Measurements from ENCODE around the gene GRID1. TPM values are rescaled to one million over a fixed set of nuclear protein-coding genes. Genes with fewer than 3 reads are reported as not detected.

The GRID1 gene
- total RNA-seq, 3 donors from 2014 or later = 2.3 to 8.5 (median 5.9) TPM

DNA sequence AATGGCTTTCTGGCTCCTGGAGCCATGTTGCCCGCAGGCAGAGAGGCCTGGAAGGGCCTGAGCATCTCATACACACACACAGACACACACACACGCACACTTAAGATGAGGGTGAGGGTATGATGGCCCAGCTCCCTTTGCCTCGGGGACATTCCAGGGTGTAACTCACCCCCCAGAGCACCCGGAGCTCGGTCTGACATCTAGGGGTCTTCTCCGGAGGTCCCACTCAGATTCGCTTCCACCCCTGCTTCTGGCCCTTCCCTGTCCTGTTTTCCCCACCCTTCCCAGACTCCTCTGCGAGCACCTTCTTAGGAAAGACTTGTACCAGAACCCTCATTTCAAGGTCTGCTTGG is 304.4 kb downstream of the GRID1 start:
- Histone ChIP-seq H3K4me3 (no peak overlapping the region), H3K27ac (no peak overlapping the region), H3K27me3 (no peaks in the 10 kb centered on the region), H3K36me3 (no peaks in the 10 kb centered on the region), H3K9me3 (no peaks in the 10 kb centered on the region), H3K4me1 (no peaks in the 10 kb centered on the region)
- DNase-seq (ENCODE audit: low spot score in 2 of 2) = no peak
- TF ChIP-seq, protein P1, sequence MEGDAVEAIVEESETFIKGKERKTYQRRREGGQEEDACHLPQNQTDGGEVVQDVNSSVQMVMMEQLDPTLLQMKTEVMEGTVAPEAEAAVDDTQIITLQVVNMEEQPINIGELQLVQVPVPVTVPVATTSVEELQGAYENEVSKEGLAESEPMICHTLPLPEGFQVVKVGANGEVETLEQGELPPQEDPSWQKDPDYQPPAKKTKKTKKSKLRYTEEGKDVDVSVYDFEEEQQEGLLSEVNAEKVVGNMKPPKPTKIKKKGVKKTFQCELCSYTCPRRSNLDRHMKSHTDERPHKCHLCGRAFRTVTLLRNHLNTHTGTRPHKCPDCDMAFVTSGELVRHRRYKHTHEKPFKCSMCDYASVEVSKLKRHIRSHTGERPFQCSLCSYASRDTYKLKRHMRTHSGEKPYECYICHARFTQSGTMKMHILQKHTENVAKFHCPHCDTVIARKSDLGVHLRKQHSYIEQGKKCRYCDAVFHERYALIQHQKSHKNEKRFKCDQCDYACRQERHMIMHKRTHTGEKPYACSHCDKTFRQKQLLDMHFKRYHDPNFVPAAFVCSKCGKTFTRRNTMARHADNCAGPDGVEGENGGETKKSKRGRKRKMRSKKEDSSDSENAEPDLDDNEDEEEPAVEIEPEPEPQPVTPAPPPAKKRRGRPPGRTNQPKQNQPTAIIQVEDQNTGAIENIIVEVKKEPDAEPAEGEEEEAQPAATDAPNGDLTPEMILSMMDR (IDR thresholded peaks at IDR 0.05) = no peak
- TF ChIP-seq POLR2A (IDR thresholded peaks at IDR 0.05) (no peak), POLR2AphosphoS5 (IDR thresholded peaks at IDR 0.05) (no peak)
- intact Hi-C loops (cut with DNase I; ENCODE audit: low total_unique reads) = no loop called here

DNA sequence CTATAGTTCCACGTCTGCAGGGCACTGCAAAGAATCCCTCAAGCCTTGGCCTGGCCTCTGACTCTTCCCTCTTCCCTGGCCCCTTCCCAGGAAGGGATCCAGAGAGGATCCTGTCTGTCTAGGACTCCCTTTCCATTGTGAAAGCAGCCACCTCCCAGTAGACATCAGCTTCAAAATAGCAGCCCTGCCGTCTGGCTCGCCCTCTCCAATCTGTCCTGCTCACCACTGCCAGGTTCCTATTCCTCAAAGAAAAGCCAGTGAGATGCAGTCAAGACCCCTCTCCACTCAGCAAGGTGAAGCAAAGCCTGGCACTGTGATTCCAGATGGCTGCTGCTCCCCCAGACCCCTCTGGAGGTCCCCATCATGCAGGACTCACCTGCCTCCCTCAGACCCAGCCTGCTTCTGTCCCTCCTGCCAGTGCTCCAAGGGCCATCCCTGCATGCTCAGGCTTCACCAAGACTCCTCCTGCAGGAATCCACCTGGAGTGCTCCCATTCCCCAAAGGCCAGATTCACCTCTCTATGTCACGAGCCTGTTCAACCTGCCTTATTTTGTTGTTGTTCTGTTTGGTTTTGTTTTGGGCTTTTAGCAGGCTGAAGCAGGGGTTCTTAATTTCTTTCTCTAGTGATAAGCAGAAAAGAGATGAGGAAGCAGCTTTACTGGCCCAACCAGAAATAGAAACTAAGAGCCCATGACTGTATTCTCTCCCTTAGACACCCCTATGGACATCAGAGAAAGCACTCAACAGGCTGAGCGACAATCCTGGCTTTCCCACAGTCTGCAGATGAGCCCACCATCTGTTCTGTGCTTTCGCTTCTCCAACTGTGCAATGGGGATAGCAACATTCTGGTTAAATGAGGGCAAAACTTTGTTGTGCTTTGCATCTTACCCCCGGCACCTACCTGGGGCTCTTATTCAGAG is 305.1 kb downstream of the GRID1 start:
- no peaks in the 10 kb centered on the region for H3K27me3 ChIP-seq
- intact Hi-C loops (cut with DNase I; ENCODE audit: low total_unique reads) = no loop called here
- no peaks in the 10 kb centered on the region for H3K36me3 ChIP-seq
- no peaks in the 10 kb centered on the region for H3K9me3 ChIP-seq
- DNase-seq (ENCODE audit: low spot score in 2 of 2) = no peak
- TF ChIP-seq POLR2AphosphoS5 (IDR thresholded peaks at IDR 0.05) = no peak
- TF ChIP-seq POLR2A (IDR thresholded peaks at IDR 0.05) = no peak
- TF ChIP-seq, protein P1 (IDR thresholded peaks at IDR 0.05) = no peak
- H3K4me3 ChIP-seq = no peak overlapping the region
- no peak overlapping the region for H3K27ac ChIP-seq
- no peaks in the 10 kb centered on the region for H3K4me1 ChIP-seq

DNA sequence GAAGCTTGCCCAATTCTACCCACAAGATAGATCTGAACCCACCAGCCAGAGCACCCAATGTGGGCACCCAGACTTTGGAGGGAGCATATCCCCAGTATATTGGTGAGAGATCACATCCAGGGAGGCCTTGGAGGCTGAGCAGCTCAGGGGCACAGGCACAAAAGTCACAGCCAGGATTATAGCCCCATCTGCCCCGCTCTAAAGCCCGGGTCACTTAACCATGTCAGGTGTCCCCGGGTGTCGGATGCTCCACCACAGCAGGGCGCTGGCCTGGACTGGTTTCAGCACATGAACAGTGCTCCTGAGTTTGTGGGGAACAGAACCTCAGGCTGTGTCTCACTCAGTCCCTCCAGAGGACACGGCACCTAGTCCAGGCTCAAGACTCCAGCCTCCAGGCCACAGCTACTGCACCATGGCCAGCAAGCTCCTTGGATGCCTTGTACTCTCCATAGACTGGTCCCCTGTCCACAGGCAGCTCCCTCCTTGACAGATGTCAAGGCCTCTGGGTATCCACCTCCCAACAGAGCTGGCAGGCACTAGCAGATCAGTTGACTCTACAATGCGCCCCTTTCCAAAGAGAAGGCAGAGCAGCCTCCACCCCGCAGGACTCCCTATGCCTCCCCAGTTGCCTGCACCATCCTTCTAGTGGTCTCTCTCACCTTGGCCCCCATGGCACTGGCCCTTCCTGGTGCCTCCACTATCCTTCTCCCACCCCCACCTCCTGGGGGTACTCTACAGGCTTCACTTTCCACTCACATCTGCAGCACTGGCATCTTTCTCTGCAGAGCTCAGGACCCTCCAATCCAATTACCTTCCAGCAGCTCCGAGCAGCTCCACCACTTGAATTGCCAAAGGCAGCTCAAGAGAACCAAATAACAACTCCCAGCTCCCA is 306.0 kb downstream of the GRID1 start:
- intact Hi-C loops (cut with DNase I; ENCODE audit: low total_unique reads) = no loop called here
- H3K9me3 ChIP-seq = no peaks in the 10 kb centered on the region

DNA sequence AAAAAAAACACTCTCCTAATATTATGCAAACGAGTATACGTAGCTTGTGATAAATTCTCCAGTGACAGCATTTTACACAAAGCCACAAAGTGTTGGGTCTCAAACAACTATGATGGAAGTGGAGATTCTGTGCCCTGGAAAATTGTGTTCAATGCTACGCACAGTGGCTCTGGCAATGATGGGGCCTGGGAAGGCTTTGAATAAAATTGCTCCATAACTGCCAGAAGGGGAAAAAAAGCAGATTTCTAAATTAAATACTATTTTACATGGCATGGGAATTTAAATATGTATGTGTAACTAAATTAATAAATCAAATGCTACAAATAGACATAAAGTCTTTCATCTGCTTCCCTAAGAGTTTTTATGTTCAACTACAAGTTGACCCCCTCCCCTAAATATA is 306.7 kb downstream of the GRID1 start:
- Histone ChIP-seq H3K27me3 (no peaks in the 10 kb centered on the region), H3K9me3 (no peaks in the 10 kb centered on the region), H3K27ac (no peak overlapping the region), H3K36me3 (no peaks in the 10 kb centered on the region), H3K4me3 (no peak overlapping the region), H3K4me1 (no peaks in the 10 kb centered on the region)
- TF ChIP-seq, protein P1 (IDR thresholded peaks at IDR 0.05) = no peak
- TF ChIP-seq POLR2A (IDR thresholded peaks at IDR 0.05) = no peak
- no peak for TF ChIP-seq POLR2AphosphoS5 (IDR thresholded peaks at IDR 0.05)
- no peak for DNase-seq (ENCODE audit: low spot score in 2 of 2)
- intact Hi-C loops (cut with DNase I; ENCODE audit: low total_unique reads) = no loop called here

More for the DNA sequence above, 306.0 kb downstream of the GRID1 start:
- Histone ChIP-seq H3K27me3 (no peaks in the 10 kb centered on the region), H3K4me1 (no peaks in the 10 kb centered on the region), H3K4me3 (no peak overlapping the region), H3K27ac (no peak overlapping the region), H3K36me3 (no peaks in the 10 kb centered on the region)
- TF ChIP-seq, protein P1 (IDR thresholded peaks at IDR 0.05) = no peak
- TF ChIP-seq POLR2A (IDR thresholded peaks at IDR 0.05) (no peak), POLR2AphosphoS5 (IDR thresholded peaks at IDR 0.05) (no peak)
- DNase-seq (ENCODE audit: low spot score in 2 of 2) = no peak

DNA sequence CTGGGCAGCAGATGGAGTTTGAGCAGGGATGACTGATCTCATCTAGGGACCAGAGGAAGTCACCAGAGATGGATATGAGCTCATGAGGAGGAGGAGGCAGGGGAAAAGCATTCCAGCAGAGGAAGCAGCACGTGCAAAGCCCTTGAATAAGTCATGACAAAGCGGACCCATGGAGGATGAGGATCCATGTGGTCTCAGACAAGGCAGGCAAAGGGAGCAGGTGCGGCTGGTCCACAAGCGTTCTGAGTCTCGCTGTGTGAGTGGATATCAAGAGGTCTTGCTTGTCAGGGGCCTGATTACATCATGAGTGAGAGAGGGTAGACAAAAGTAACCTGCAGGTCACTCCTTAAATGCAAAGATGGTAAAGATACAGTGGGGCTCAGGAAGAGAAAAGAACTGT is 307.6 kb downstream of the GRID1 start:
- Histone ChIP-seq H3K4me1 (no peaks in the 10 kb centered on the region), H3K4me3 (no peak overlapping the region), H3K36me3 (no peaks in the 10 kb centered on the region), H3K9me3 (no peaks in the 10 kb centered on the region), H3K27ac (no peak overlapping the region), H3K27me3 (no peaks in the 10 kb centered on the region)
- intact Hi-C loops (cut with DNase I; ENCODE audit: low total_unique reads) = no loop called here
- no peak for DNase-seq (ENCODE audit: low spot score in 2 of 2)
- TF ChIP-seq, protein P1 (IDR thresholded peaks at IDR 0.05) = no peak
- TF ChIP-seq POLR2AphosphoS5 (IDR thresholded peaks at IDR 0.05) = no peak
- no peak for TF ChIP-seq POLR2A (IDR thresholded peaks at IDR 0.05)

All from breast epithelium (tissue), 4 donors.